Keratinocyte (primary cell): ENCODE measurements around the gene MAGI1.

Experiments
- CTCF ChIP-seq, 3 experiments: IDR thresholded peaks in 1 of 3; conservative IDR thresholded peaks in 1 of 3; optimal IDR thresholded peaks in 1 of 3; 2 replicates in 2 of 3; 3 replicates in 1 of 3; pipeline versions ENCODE3 to v1.5.1; 2011; ENCODE audit warnings: low read length in 3 of 3, mild to moderate bottlenecking in 3 of 3, moderate library complexity in 2 of 3, control low read depth in 1 of 3, inconsistent platforms in 1 of 3; ENCODE audit not compliant: insufficient read depth in 2 of 3; ENCODE audit errors: extremely low read depth in 1 of 3
- EZH2 ChIP-seq: IDR thresholded peaks from one replicate; pipeline ENCODE4 v1.6.1; 2012; ENCODE audit warnings: inconsistent platforms, mild to moderate bottlenecking, low read length, moderate library complexity

DNA sequence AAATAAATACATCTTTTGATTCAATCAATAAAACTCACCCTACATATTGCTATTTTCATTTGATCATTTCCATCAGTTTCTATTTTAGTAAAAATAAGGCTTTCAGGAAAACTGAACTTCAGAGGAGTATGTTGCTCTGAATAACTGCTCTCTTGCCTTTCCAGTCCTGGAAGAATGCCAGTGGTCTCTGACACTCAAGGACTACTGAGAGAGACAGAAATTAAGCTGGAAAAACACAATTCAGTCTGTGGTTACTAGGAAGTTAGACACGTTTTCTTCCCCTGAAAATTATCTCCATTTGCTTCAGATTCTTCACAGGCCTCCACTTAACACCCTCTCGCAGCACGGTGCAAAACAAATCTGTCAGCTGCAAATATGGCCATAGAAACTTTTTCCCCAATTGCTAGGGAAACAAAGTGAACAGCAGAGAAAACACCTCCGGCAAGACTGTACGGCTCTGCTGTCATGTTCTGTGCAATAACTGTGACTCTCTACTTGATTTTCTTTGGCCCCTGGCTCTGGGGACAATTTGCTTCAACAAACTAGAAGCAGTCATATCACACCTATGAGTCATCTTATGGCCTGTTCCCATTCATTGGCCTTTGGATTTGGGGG is 353.0 kb downstream of the MAGI1 start:
- TF ChIP-seq CTCF (optimal IDR thresholded peaks at IDR 0.05 in 1 of 3, IDR thresholded peaks at IDR 0.05 in 1 of 3, conservative IDR thresholded peaks at IDR 0.05 in 1 of 3; ENCODE audit: extremely low read depth in 1 of 3, insufficient read depth in 2 of 3, low read length in 3 of 3), result no peak
- no peak for TF ChIP-seq EZH2
